Eye (tissue), 1 donor: ENCODE results near the gene SLC6A7.

Source experiments
- DNase-seq: peaks from one replicate; pipeline ENCODE4 v3.0.0-alpha.2; 2015

SLC6A7 gene

DNA sequence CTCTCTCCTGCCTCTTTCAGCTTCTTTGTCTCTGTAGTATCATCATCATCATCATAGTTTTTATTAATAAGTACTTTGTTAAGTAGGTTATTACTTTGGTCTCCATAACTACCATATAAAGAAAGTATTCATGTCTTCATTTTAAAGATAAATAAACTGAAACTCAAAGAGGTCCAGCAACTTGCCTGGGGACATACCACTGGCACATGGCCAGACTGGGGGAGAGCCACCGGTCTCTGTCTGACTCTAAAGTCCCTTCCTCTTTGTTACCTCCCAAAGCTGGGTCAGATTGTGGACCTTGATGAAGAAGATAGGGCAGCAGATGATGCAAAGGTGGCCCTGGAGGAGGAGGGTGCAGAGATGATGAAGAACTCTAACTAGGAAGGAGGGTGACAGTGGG lies 14.8 kb upstream of the SLC6A7 start:
- DNase-seq, result no peak

DNA sequence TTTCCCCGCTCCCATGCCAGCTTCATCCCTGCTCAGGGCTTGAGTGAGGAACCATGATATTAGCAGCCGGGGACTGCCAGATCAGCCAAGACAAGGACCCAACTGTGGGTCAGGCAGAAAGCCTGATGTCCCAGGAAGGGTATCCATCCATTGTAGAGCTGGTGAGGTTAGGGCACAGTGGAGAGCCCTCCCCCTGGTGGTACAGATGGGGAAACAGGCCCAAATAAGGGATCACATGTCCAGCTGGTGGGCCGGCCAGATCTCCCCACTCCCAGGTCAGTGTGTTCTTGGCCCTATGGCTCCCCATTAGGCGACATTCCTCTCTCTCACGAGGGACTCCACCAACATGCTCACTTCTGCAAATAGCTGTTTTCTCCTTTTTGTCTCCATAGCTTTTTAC lies 14.3 kb upstream of the SLC6A7 start:
- no peak for DNase-seq

DNA sequence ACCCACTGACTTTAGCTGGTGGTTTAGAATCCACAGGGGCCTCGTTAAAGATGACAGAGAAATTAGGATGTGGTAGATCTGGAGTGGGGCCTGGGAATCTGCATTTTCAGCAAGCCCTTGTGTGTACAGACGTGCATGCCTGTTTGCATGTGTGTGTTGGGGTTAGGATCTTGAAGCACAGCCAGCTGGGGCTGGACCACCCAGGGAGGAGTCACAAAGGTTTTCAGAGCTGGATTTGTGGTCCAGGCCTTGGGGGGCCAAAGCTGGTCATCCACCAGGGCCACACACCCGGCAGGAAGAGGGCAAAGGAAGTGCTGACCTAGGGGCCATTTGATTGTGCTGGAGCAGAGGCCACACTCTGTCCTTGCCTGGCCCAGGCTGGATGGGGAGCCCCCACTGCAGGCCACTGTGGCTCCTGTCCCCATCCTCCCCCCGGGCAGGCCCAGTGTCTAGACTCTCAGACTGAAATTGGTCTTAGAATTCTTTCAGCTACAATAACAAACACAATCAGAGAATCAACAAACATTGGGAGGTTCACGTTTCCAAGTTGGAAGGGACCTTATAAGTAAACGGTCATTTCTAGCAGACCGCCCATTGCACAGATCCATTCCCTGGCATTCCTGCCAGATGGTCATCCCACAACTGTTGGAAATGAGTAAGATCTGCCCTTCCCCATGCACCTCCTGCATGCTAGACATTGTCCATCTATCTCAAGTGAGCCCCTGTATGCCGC lies 13.0 kb upstream of the SLC6A7 start:
- DNase-seq, result no peak

DNA sequence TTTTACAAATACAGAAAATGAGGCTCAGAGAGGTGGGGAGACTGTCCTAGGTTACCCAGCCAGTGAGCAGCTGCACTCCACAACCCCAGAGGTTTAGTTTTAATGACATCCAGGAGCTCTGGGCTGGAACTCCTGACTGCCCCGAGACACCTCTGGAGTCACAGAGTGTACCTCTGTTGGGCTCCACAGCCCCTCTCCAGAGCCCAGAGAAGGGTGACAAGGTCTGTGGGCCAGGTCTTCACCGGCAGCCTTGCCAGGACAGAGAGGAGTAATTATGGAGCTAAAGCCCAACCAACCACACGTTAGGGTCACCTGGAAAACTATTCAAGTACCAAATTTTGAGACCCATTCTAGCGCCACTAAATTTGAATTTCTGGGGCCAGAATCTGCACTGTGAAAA lies 12.1 kb upstream of the SLC6A7 start:
- DNase-seq, result no peak

DNA sequence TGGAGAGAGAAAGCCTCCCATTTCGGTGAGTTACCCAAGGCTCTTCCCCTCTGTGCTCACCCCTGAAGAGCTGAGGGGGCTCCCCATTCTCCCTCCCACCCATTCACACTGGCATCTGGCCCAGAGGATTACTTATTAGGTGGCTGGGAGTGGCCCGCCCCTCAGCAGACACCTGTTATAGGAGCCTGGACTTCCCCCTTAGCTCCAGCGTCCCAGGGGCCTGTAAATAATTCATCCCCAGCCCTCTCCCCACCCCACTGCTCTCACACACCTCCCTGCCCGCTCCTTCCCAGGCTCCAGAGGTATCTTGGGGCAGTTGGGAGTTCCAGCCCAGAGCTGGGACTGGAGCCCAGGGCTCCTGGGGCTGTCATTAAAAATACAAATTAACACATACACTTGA lies 11.6 kb upstream of the SLC6A7 start:
- DNase-seq, result no peak

DNA sequence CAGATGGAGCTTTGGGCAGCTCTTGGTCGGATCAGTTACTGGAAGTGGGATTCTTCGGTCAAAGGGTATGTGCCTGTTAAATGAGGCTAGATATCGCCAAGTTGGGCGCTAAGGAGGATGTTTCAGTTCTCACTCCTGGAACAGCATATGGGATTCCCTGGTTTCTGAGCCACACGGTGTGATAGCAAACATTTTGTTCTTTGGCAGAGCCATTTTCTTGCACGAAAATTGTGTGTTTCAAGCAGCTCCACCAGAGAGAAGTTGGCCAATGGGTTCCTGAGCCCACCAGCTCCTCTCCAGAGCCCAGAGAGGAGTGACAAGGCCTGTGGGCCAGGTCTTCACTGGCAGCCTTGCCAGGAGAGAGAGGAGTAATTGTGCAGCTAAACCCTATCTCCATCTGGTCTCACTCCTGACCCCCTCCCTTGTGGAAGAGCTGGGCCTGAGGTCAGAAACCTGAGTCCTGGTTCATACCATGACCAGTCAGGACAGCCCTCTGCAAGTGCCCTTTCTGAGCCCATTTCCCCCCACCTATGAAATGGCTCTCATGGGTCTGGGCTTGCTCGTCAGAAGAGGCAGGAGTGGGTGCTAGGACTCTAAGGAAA lies 10.7 kb upstream of the SLC6A7 start:
- no peak for DNase-seq

DNA sequence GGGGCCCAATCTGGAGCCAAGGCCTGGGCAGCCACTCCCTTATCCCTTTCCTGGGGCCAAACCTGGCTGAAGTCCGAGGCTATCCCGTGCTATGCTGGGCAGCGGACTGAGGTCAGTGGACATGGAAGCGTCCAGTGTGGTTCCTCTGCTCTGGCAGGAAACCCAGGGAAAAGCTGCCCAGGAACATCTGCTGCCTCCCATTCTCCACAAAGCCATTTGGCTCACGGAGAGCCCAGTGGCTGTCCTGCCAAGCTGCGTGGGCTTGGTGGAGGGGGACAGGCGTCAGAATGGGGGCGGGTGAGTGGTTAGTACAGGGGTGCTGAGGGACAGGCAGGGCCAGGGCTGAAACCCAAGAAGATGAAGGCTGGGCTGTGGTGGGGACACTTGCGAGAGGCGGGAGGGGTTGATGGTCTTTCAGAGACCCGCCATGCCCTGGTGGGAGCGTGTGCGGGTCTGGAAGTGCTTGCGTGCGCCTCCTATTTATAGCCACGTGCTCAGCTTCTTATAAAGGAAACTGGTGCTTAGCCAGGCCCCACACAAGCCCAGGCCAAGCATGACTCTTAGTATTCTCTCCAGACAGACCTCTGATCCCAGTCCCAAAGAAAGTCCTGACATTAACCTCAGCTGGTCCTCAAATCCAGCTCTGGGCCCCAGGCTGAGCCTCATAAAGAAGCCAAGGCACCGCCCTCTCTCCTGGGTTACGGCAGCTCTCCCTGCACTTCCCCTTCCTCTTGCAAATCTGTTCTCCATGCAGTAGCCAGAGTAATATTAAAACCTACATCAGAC lies 9.4 kb upstream of the SLC6A7 start:
- DNase-seq, result no peak

DNA sequence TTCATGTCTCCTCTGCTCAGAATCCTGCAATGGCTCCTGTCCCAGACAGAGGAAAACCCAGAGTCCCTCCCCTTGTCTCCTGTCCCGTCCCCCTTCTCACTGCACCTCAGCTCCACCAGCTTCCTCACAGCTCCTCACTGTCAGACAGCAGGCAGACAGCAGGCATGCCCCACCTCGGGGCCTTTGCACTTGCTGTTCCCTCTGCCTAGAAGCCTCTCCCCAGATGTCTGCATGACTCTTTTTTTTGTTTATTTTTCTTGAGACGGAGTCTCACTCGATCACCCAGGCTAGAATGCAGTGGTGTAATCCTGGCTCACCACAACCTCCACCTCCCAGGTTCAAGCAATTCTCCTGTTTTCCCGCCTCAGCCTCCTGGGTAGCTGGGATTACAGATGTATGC lies 8.8 kb upstream of the SLC6A7 start:
- DNase-seq, result no peak

DNA sequence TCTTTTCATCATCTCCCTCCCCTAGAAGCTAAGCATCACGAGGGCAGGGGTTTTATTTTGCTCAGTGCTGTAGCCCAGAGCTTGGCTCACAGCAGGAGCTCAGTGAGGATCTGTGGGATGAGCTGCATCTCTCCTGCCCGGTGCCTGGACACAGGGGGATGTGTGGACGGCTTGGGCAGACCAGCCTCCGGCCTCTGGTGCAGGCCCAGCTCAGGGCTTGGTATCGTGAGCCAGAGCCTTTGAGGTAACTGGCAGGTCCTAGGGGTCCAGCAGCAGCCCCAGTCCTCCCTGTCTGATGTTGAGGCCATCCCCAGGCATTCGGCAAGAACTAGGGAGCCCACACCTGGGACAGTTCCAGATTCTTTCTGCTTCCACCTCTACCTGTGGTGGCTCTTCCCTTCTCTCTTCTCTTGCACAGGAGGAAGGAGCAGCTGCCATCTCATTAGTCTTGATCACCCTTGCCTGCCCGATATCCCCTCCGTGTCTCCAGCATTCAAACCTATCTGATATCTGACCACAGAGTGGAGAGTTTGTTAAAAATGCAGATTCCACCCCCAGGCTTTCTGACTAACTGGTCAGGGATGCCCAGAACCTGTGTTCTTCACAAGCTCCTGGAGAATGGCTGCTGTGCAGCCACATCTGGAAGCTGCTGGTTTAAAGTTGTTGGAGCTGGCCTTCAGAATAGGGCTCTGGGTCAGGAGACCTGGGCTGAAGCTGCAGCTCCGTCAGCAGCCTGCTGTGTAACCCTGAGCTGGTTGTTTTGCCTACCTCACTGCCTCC lies 7.9 kb upstream of the SLC6A7 start:
- no peak for DNase-seq

DNA sequence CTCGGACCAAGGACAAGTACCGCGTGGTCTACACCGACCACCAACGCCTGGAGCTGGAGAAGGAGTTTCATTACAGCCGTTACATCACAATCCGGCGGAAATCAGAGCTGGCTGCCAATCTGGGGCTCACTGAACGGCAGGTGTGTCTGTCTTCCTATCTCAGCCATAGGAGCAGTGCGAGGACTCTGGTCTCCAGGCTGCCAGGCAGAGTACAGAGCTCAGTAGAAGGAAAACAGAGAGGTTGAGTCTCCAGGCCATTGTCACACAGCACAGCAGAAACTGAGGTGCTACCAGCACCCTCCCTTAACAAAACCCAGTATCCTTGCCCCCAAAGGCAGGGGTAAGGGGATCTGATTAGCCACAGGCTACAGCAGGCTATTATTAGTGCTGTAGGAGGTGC lies 7.1 kb upstream of the SLC6A7 start:
- DNase-seq, result no peak

DNA sequence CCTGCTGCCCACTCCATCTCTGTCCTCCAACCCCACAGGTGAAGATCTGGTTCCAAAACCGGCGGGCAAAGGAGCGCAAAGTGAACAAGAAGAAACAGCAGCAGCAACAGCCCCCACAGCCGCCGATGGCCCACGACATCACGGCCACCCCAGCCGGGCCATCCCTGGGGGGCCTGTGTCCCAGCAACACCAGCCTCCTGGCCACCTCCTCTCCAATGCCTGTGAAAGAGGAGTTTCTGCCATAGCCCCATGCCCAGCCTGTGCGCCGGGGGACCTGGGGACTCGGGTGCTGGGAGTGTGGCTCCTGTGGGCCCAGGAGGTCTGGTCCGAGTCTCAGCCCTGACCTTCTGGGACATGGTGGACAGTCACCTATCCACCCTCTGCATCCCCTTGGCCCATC lies 6.4 kb upstream of the SLC6A7 start:
- no peak for DNase-seq

DNA sequence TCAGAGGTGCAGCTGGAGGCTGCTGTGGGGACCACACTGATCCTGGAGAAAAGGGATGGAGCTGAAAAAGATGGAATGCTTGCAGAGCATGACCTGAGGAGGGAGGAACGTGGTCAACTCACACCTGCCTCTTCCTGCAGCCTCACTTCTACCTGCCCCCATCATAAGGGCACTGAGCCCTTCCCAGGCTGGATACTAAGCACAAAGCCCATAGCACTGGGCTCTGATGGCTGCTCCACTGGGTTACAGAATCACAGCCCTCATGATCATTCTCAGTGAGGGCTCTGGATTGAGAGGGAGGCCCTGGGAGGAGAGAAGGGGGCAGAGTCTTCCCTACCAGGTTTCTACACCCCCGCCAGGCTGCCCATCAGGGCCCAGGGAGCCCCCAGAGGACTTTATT lies 5.9 kb upstream of the SLC6A7 start:
- no peak for DNase-seq

DNA sequence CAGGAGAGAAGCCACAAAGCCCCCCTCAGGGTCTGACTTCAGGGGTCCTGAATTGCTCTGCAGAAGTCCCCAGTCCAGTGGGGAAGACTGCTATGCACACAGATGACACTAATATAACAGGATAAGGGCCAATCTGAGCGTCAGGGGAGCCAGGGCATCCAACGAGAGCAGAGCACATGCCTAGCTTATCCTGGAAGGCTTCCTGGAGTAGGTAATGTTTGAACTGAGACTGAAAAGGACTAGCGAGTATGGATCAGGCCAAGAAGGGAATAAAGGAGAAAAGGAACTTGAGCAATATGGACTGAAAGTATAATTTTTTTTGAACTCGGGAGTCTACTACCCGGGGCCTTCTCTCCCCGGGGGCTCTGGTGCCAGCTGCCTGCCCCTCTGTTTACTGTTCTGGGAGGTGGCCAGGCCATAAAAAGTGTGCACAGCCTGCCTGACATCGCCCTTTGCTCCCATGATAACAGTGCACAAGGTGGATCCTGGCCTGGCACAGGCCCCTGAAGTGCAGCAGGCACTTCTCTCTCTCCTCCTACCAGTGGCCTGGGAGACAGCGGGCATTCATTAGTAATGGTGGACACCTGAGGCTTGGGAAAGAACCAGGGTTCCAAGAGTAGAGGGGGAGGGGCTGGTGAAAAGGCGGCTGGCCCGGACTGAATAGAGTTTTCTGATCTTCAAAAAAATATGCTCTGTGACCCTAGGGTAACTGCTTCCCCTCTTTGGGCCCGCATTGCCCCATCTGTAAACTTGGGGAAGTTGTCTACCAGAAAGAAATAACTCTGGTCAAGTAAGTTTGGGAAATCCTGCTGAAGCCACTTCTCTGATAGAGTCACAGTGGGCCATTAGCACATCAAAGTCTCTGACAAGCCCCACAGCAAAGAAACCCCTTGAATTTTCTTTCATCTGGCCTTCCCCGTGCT lies 4.6 kb upstream of the SLC6A7 start:
- no peak for DNase-seq

DNA sequence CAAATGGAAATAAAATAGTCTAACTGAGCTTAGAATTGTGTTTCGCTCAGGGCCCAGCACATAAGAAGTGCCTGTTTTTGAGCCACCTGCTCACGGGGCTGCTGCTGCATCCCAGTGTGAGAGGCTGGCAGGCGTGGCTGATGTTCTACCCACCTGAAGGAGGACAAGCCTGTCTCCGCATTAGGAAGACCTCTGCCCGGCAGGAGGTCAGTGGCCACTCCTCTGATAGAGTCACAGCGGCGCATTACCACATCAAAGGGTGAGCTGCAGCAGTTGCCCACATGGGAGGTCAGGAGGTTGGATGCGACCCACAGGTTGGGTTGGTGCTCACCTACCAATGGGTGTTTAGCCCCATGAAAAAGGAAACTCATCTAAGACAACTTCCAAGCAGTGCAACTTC lies 3.7 kb upstream of the SLC6A7 start:
- no peak for DNase-seq

DNA sequence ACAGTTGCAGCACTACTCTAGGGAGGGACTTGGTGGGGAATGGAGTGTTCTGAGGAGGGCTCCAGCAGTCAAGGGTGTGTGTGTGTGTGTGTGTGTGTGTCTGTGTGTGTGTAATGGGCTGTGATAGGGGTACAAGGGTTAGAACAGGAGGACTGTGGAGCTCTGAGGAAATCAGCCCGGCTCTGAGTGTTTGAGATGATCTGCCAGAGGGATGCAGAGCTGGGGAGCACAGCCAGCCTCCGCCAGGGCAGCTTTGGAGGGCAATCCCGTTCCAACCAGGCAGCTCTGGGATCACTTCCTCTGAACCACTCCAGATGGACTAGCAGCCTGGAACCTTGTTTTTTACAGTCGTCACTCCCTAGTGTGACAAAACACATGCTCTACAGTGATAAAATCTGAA lies 3.0 kb upstream of the SLC6A7 start:
- DNase-seq, result no peak

DNA sequence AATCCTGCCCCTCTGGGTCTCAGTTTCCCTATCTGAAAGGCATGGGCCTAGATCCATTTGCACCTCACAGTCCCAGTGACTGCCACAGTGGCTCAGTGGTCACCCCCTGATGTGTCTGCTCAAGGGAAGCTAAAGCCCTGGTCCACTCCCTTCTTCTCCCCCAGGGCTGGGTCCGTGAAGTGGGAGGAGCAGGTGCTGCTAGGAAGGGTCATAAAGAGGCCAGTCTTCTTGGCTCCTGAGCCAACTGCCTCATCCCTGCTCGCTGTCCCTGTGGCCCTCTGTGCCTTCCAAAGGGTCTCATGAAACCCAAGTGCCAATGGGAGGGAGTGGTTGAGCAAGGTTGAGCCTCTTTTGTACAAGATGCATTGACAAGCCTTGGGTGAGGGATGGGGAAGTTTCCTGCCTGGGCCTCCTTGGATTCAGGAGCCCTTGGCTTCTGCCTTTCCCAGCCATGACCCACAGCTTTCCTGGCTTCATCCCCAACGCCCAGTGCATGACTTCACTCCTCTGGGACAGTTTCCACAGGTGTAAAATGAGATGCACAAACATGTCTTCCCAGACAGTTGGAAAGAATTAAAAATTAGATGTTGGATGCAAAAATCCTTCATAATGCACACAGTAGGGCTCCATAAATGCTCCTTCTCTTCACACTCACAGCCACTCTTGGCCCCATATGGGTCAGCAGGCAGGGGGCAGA lies 1.6 kb upstream of the SLC6A7 start:
- no peak for DNase-seq

DNA sequence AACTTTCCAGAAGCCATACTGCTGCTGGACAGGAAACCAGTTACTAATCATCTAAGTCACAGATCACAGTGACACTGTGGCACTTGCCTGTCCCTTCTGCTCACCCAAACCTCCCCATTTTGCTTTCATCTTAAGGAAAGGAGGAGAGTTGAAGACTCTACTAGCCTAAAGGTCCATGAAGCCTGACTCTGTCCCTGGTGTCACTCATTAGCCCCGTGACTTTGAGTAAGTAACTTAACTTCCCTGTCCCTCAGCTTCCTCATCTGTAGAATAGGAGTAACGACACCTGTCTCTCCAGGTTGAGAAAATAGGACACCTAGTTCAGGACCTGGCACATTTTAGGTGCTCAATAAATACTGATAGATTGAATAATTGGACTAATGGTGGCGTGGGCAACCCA lies 536 bp upstream of the SLC6A7 start:
- DNase-seq, result no peak

DNA sequence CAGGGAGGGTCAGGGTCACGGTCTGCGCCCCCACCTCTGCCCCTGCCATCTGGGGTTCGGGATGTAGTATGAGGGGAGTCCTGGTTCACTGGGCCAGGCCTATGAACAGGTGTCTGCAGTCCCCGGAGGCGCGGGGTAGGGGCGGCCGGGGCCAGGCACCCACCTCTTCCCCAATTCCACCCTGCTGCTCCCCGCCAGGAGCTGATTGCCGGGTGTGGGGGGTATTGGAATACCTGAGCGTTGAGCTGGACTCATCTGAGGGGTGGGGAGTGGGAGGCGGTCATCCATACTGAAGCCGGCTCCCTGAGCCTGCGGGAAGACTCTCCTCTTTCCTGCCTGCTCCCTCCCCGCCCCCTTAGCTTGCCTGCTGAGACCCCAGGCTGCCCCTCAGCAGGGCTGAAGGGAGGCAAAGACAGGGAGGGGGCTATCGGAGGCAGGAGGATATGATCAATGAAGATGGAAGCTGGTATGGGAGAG lies 679 bp downstream of the SLC6A7 start:
- DNase-seq, result no peak

DNA sequence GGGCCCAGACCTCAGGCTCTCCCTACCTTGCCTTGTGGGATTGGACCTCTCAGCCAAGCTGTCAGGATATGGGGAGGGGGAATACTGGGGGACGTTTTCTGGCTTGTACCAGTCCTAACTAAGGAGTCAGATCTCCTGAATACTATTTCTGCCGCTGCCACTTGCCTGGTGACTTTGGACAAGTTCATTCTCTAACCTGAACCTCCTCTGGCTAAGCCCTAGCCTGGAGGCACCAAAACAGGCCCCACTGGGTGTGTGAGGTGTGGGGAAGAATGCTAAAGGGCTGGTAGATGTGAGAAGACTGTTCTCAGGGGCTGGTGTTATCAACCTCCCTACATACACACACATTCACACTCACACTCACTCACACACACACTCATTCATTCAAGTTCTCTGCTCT lies 1.1 kb downstream of the SLC6A7 start:
- no peak for DNase-seq

DNA sequence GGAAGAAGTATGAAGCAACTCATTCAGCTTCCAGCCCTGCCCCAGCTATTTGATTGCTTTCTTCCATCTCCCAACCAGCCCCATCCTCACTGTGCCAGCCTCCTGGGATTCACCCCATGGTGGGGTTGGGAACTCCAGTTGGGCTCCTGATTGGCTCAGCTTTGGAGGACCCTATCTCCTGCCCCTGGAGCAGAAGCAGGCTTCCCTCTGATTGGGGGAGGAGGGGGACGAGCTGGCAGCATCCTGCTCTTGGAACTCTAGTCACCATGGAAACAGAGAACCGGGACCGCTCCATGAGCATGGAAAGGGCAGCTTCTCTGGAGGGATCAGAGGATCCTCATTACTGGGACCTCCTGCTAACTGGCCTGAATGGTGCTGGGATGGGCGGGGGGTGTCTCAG lies 2.6 kb downstream of the SLC6A7 start:
- peak; percentile 57 for DNase-seq

DNA sequence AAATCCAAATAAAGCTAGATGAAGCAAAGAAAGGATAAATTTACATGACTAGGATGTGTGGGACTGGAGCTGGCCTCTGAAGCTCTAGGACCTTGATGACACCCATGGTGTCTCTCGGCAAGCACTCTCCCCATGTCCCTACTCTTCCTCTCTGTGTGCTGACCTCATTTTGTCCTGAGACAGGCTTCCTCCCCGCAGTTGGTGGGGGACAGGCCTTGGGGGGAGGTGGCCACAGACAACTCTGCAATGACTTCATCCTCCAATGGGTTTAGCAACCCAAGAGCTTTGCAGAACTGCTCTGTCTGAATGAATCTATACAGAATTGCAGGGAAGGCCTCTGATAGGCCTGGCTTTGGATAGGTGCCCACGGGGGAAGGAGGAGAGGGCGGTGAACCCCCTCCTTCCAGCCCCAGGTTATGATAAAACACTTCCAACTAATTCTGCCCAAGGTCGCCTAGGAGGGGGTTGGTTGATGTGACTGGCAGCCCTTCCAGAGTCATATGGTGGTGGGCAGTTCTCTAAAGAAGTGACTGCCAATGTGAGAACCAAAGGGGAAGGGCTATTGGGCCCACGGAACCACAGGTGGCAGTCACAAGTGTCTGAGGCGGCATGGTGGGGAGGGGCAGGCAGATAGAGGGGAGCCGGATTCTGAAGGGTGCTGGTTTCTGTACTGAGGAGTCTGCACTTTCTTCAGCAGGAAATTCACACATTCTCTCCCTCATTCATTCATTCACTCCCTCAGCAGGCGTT lies 6.0 kb downstream of the SLC6A7 start:
- no peak for DNase-seq
